HepG2 (cell line): ENCODE measurements around the gene EMILIN1. TPM values are rescaled to one million over a fixed set of nuclear protein-coding genes. Genes with fewer than 3 reads are reported as not detected.

Experiments used
- ATAC-seq: fragments of 200-7000 bp; cut with Tn5 transposase; 3 replicates; pipeline ENCODE4 v1.9.1; 2020; ENCODE audit warnings: mild to moderate bottlenecking, moderate library complexity
- Bru-seq: library from RNA; stranded (reverse); fragments of 400-500 nt; gene quantifications from one replicate; lab custom pipeline; 2021; lab: Mats Ljungman, UMichigan
- BruChase-seq, 2 experiments: library from RNA; stranded (reverse); fragments of 400-500 nt; gene quantifications; one replicate each; lab custom pipeline; 2021; lab: Mats Ljungman, UMichigan
- BruUV-seq: library from RNA; stranded (reverse); fragments of 400-500 nt; replicated peaks from 2 replicates; lab custom pipeline; 2021; lab: Mats Ljungman, UMichigan
- CTCF ChIA-PET: fragments of 300-600 bp; formaldehyde crosslinking; extraction: SDS; loops from one replicate; lab custom pipeline; 2021; ENCODE audit warnings: low total read pairs, inconsistent platforms, low intra/inter-chr PET ratio; lab: Yijun Ruan, JAX
- POLR2A ChIA-PET: fragments of 350-600 bp; sonication (Branson Sonifier 250); formaldehyde crosslinking; loops from one replicate; lab custom pipeline; 2020; ENCODE audit warnings: antibody characterized with exemption, inconsistent platforms; lab: Yijun Ruan, JAX
- DNase-seq: peaks from one replicate; pipeline ENCODE4 v3.0.0-alpha.2; 2015; ENCODE audit warnings: low spot score
- FAIRE-seq: peaks from 3 replicates; lab custom pipeline; 2011; peaks lifted over from hg19 to GRCh38; lab: Jason Lieb, UNC
- H2AFZ ChIP-seq: one replicate; pipeline ENCODE4 v1.6.1; 2011; ENCODE audit warnings: low read length, inconsistent platforms
- H3K27ac ChIP-seq: fragments of 300-600 bp; 3 replicates; pipeline ENCODE4 v1.8.0; 2011; ENCODE audit warnings: mixed run types, mild to moderate bottlenecking, mixed read lengths, low read length, inconsistent platforms; ENCODE audit not compliant: insufficient read depth; ENCODE audit errors: extremely low read length
- H3K27me3 ChIP-seq, 2 experiments: fragments of 200-600 bp in 1 of 2; 2 replicates in 1 of 2; 3 replicates in 1 of 2; pipeline versions ENCODE4 v1.6.0 to v1.8.0; 2011; ENCODE audit warnings: low read length in 2 of 2, mild to moderate bottlenecking in 2 of 2, moderate library complexity in 2 of 2, inconsistent platforms in 1 of 2; ENCODE audit not compliant: insufficient read depth in 2 of 2, control insufficient read depth in 1 of 2
- H3K36me3 ChIP-seq, 2 experiments: fragments of 200-600 bp in 1 of 2; replicated peaks in 1 of 2; 2 replicates in 1 of 2; 3 replicates in 1 of 2; pipeline versions ENCODE4 v1.5.1 to v1.8.0; 2011; ENCODE audit warnings: low read length in 2 of 2, inconsistent platforms in 1 of 2; ENCODE audit not compliant: insufficient read depth in 2 of 2, control insufficient read depth in 1 of 2
- H3K4me1 ChIP-seq: 2 replicates; pipeline ENCODE4 v1.5.1; 2012; ENCODE audit warnings: low read length, inconsistent platforms; ENCODE audit not compliant: insufficient read depth
- H3K4me2 ChIP-seq: 2 replicates; pipeline ENCODE4 v1.6.0; 2011; ENCODE audit warnings: low read depth, low read length, inconsistent platforms
- H3K4me3 ChIP-seq, 3 experiments: fragments of 200-600 bp in 1 of 3; sonication (generic), shearing (Covaris generic) in 1 of 3; replicated peaks in 1 of 3; 2 replicates each; pipeline ENCODE4 v1.5.1; 2011 to 2016; ENCODE audit warnings: low read length in 3 of 3, inconsistent platforms in 2 of 3, low read depth in 2 of 3, mild to moderate bottlenecking in 2 of 3, control low read depth in 1 of 3, mixed read lengths in 1 of 3; ENCODE audit not compliant: insufficient read depth in 1 of 3
- H3K79me2 ChIP-seq: one replicate; pipeline ENCODE4 v1.6.1; 2011; ENCODE audit warnings: low read length, inconsistent platforms; ENCODE audit not compliant: insufficient read depth
- H3K9ac ChIP-seq: 2 replicates; pipeline ENCODE4 v1.6.0; 2011; ENCODE audit warnings: mild to moderate bottlenecking, low read depth, low read length, inconsistent platforms; ENCODE audit not compliant: insufficient read depth
- H3K9me3 ChIP-seq: 2 replicates; pipeline ENCODE4 v1.5.1; 2012; ENCODE audit warnings: mild to moderate bottlenecking, low read length
- H4K20me1 ChIP-seq: 2 replicates; pipeline ENCODE4 v1.6.0; 2011; ENCODE audit warnings: inconsistent platforms, mild to moderate bottlenecking, low read length, moderate library complexity; ENCODE audit not compliant: insufficient read depth
- LCORL ChIP-seq, 2 experiments: fragments of 450-650 bp in 1 of 2; sonication (generic) in 1 of 2; formaldehyde crosslinking in 1 of 2; IDR thresholded peaks; 2 replicates each; pipeline versions ENCODE4 v1.5.0 to v1.6.1; 2017 to 2020; ENCODE audit warnings: antibody characterized with exemption in 1 of 2, missing genetic modification reagents in 1 of 2
- POLR2G ChIP-seq: fragments of 200-400 bp; formaldehyde crosslinking; IDR thresholded peaks from 2 replicates; pipeline ENCODE4 v1.6.1; 2018; ENCODE audit warnings: mild to moderate bottlenecking, low read depth, low read length, moderate library complexity
- SIN3B ChIP-seq: fragments of 150-350 bp; IDR thresholded peaks from 2 replicates; pipeline ENCODE4 v1.6.1; 2014; ENCODE audit warnings: low read length
- ZFX ChIP-seq: sonication (generic); formaldehyde crosslinking; IDR thresholded peaks from 2 replicates; pipeline ENCODE4 v1.4.0; 2020; ENCODE audit warnings: mild to moderate bottlenecking, low read depth, missing genetic modification reagents, moderate library complexity
- ZNF607 ChIP-seq: sonication (generic); formaldehyde crosslinking; IDR thresholded peaks from 2 replicates; pipeline ENCODE4 v1.5.1; 2020; ENCODE audit warnings: missing genetic modification reagents, mild to moderate bottlenecking, borderline replicate concordance
- WGBS: methylation state at CpG from one replicate; pipeline ENCODE4 v1.1.6; 2017; ENCODE audit warnings: low lambda C conversion rate; 5-methylcytosine and 5-hydroxymethylcytosine counted together
- in situ Hi-C: cut with HindIII; loops from 2 replicates; pipeline ENCODE4 v1.10.0; 2017; ENCODE audit warnings: low pct_unique_long_range_greater_than_20kb; ENCODE audit not compliant: extremely low pct_ligation_motif_present
- intact Hi-C: fragments of 100-400 bp; cut with micrococcal nuclease; formaldehyde crosslinking; loops from one replicate; pipeline ENCODE4 v1.10.0; 2022; ENCODE audit not compliant: unreplicated experiment
- long read RNA-seq, 2 experiments: library from RNA in 1 of 2; library from polyadenylated mRNA in 1 of 2; stranded (forward) in 1 of 2; unstranded in 1 of 2; transcript quantifications; one replicate each; pipeline ENCODE4 v2.0.0, GENCODE V29; 2019 to 2022
- polyA minus RNA-seq, 3 experiments: library from RNA; depleted of rRNA, polyadenylated mRNA; stranded (reverse); fragments of >200 nt; gene quantifications; 2 replicates each; pipeline ENCODE4 v1.2.3, GENCODE V29; 2011; ENCODE audit warnings: low replicate concordance in 1 of 3
- polyA plus RNA-seq, 8 experiments: library from polyadenylated mRNA; depleted of rRNA in 3 of 8; stranded (reverse) in 7 of 8; unstranded in 1 of 8; fragments of >200 nt; fragmentation: Illumina TruSeq in 4 of 8; extraction: Trizol in 4 of 8; gene quantifications; 2 replicates each; pipeline versions ENCODE4 v1.2.1 to v1.2.3, GENCODE V29; 2011 to 2016; ENCODE audit warnings: low read depth in 4 of 8, missing spikeins in 1 of 8, mixed read lengths in 1 of 8; ENCODE audit not compliant: insufficient read depth in 1 of 8
- total RNA-seq, 5 experiments: library from RNA; depleted of rRNA; stranded (reverse); fragments of >200 nt; fragmentation: Illumina TruSeq; extraction: Trizol; gene quantifications; 2 replicates each; pipeline ENCODE4 v1.2.3, GENCODE V29; 2016; ENCODE audit warnings: low read depth in 1 of 5
- TF ChIP-seq, protein P1 (sequence below): IDR thresholded peaks from 2 replicates; pipeline ENCODE4 v1.6.1; 2012; ENCODE audit warnings: low read length, improper control_type of control experiment
- TF ChIP-seq, protein P2 (sequence below): sonication (generic); formaldehyde crosslinking; IDR thresholded peaks from 2 replicates; pipeline ENCODE4 v1.5.0; 2020; ENCODE audit warnings: missing genetic modification reagents
- TF ChIP-seq, protein P3 (sequence below): sonication (generic); formaldehyde crosslinking; IDR thresholded peaks from 2 replicates; pipeline ENCODE4 v1.5.1; 2020; ENCODE audit warnings: mild to moderate bottlenecking, missing genetic modification reagents

EMILIN1 gene
- total RNA-seq (2016; rRNA removed; fragmentation: Illumina TruSeq; extraction: Trizol), result 4.0 and 9.7 TPM in 2 replicates
- total RNA-seq (2016; cell fraction: cytosol; rRNA removed; fragmentation: Illumina TruSeq; extraction: Trizol; ENCODE audit: low read depth), result 0.53 and 0.61 TPM in 2 replicates
- 4.1 and 12.5 TPM in 2 replicates for total RNA-seq (2016; cell fraction: insoluble cytoplasmic fraction; rRNA removed; fragmentation: Illumina TruSeq; extraction: Trizol)
- total RNA-seq (2016; cell fraction: membrane; rRNA removed; fragmentation: Illumina TruSeq; extraction: Trizol), result 1.4 TPM in 2 replicates
- 8.7 and 9.5 TPM in 2 replicates for total RNA-seq (2016; cell fraction: nucleus; rRNA removed; fragmentation: Illumina TruSeq; extraction: Trizol)
- 8.1 and 13.1 TPM in 2 replicates for polyA plus RNA-seq (2011; rRNA removed)
- 9.7 and 19.1 TPM in 2 replicates for polyA plus RNA-seq (2011; cell fraction: cytosol; rRNA removed)
- 30.1 and 34.4 TPM in 2 replicates for polyA plus RNA-seq (2011; cell fraction: nucleus; rRNA removed)
- polyA plus RNA-seq (2012), result 8.6 and 10.0 TPM in 2 replicates
- 0.42 and 0.58 TPM in 2 replicates for polyA plus RNA-seq (2016; cell fraction: cytosol; fragmentation: Illumina TruSeq; extraction: Trizol; ENCODE audit: low read depth)
- 2.8 and 3.2 TPM in 2 replicates for polyA plus RNA-seq (2016; cell fraction: insoluble cytoplasmic fraction; fragmentation: Illumina TruSeq; extraction: Trizol; ENCODE audit: low read depth)
- 0.45 and 1.0 TPM in 2 replicates for polyA plus RNA-seq (2016; cell fraction: membrane; fragmentation: Illumina TruSeq; extraction: Trizol; ENCODE audit: low read depth)
- polyA plus RNA-seq (2016; cell fraction: nucleus; fragmentation: Illumina TruSeq; extraction: Trizol; ENCODE audit: insufficient read depth, low read depth), result 14.3 and 15.9 TPM in 2 replicates
- polyA minus RNA-seq (2011; rRNA and poly(A)+ RNA removed; ENCODE audit: low replicate concordance), result 0.54 and 19.1 TPM in 2 replicates
- 13.6 and 17.2 TPM in 2 replicates for polyA minus RNA-seq (2011; cell fraction: cytosol; rRNA and poly(A)+ RNA removed)
- polyA minus RNA-seq (2011; cell fraction: nucleus; rRNA and poly(A)+ RNA removed), result 4.8 and 5.6 TPM in 2 replicates
- percentile 46 among the genes with signal in this experiment for Bru-seq, nascent RNA
- BruChase-seq, experiment 1, labeled RNA remaining after a 6-hour chase, result percentile 57 among the genes with signal in this experiment
- BruChase-seq, experiment 2, labeled RNA remaining after a 2-hour chase, result percentile 50 among the genes with signal in this experiment
- long read RNA-seq, experiment 1, partial matches to known transcripts, result 0 of 4 reads
- long read RNA-seq, experiment 1, other reads (novel, unspliced or antisense), result 4 of 4 reads
- long read RNA-seq, experiment 2, partial matches to known transcripts, result 19 of 26 reads
- long read RNA-seq, experiment 2, other reads (novel, unspliced or antisense), result 6 of 26 reads

DNA sequence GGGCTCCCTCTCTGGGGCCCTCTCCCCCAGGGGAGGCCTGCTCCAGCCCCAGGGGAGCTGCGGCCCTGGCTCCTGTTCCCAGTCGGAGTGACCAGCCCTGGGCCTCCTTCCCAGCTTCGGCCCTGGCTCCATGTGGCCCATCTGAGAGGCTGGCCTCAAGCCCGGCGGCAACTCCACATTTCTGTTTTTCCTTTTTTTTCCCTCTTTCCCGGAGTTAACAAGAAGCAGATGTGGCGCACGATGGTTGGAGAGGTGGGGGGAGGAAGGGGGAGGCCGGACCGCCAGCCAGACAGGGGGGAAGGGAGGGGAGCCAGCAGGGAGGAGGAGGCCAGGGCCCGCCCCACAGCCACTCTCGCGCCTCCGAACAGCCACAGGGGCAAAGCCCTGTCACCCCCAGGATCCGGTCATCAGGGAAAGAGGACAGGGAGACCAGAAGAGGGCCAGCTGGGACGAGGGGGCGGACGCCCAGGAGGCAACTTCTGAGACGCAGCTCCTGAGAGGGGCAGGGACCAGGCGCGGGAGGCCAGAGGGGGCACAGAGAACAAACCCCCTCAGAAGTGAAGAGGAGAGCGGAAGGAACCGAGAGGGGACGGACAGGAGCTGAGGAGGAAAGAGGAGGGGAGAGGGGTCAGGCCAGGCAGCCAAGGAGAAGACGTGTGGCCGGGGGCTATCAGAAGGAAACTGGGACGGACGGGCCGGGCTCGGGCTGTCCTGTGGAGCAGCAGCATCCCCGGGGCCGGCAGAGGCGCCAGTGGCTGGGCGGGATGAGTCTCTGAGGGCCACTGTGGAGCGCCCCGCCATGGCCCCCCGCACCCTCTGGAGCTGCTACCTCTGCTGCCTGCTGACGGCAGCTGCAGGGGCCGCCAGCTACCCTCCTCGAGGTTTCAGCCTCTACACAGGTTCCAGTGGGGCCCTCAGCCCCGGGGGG is at the start of gene EMILIN1:
Gene EMILIN1 (plus strand): TSS at position 349 of the 928 bp plus-strand sequence. CDS start 451 bp downstream, at position 800.
- Histone ChIP-seq H4K20me1 (no peaks in the 10 kb centered on the region), H3K9ac (peak within 1 kb of the TSS; percentile 52), H3K36me3 (no peaks in the 10 kb centered on the region), H3K4me3 (peak within 1 kb of the TSS; percentile 43 to 65 (median 57); a peak in 5 of 6 replicates), H3K4me1 (peaks cover 85% of the 10 kb centered on the region), H3K27ac (peak within 1 kb of the TSS; percentile 32), H2AFZ (no peak within 1 kb of the TSS), H3K4me2 (peak within 1 kb of the TSS; percentile 72), H3K27me3 (peaks cover 0 to 16% of the 10 kb centered on the region in 2 experiments; a peak in 2 of 5 replicates), H3K79me2 (no peaks in the 10 kb centered on the region), H3K9me3 (no peaks in the 10 kb centered on the region)
- no TSS peak for BruUV-seq
- WGBS, result 49% methylated on average over 38 of the region's 41 CpGs
- ChIA-PET CTCF (no interaction called here), POLR2A (interaction anchor here (1.1 to 7.1 kb wide), 4 partner anchors 15 to 26 kb away, joined by 4 to 58 read pairs (median 7); partner anchors contain the start of gene AGBL5)
- DNase-seq, result no peak
- no peak for FAIRE-seq
- in situ Hi-C loops, result no loop called here
- ATAC-seq, result peak; percentile 35
- intact Hi-C loops, result loop anchor here (2.0 kb wide), 1 partner anchor 28 kb away; the partner anchor contains the start of gene AGBL5
- TF ChIP-seq, protein P1, sequence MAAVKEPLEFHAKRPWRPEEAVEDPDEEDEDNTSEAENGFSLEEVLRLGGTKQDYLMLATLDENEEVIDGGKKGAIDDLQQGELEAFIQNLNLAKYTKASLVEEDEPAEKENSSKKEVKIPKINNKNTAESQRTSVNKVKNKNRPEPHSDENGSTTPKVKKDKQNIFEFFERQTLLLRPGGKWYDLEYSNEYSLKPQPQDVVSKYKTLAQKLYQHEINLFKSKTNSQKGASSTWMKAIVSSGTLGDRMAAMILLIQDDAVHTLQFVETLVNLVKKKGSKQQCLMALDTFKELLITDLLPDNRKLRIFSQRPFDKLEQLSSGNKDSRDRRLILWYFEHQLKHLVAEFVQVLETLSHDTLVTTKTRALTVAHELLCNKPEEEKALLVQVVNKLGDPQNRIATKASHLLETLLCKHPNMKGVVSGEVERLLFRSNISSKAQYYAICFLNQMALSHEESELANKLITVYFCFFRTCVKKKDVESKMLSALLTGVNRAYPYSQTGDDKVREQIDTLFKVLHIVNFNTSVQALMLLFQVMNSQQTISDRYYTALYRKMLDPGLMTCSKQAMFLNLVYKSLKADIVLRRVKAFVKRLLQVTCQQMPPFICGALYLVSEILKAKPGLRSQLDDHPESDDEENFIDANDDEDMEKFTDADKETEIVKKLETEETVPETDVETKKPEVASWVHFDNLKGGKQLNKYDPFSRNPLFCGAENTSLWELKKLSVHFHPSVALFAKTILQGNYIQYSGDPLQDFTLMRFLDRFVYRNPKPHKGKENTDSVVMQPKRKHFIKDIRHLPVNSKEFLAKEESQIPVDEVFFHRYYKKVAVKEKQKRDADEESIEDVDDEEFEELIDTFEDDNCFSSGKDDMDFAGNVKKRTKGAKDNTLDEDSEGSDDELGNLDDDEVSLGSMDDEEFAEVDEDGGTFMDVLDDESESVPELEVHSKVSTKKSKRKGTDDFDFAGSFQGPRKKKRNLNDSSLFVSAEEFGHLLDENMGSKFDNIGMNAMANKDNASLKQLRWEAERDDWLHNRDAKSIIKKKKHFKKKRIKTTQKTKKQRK, result no peak
- TF ChIP-seq LCORL (IDR thresholded peaks at IDR 0.05), result no peak
- TF ChIP-seq LCORL (CRISPR knock-in tag; IDR thresholded peaks at IDR 0.05), result 0 out of 2 replicates have a peak, but pooled peaks have one; percentile 4
- TF ChIP-seq, protein P2, sequence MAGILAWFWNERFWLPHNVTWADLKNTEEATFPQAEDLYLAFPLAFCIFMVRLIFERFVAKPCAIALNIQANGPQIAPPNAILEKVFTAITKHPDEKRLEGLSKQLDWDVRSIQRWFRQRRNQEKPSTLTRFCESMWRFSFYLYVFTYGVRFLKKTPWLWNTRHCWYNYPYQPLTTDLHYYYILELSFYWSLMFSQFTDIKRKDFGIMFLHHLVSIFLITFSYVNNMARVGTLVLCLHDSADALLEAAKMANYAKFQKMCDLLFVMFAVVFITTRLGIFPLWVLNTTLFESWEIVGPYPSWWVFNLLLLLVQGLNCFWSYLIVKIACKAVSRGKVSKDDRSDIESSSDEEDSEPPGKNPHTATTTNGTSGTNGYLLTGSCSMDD, result no peak
- no peak for TF ChIP-seq ZNF607
- TF ChIP-seq SIN3B, result no peak
- TF ChIP-seq POLR2G, result 0 out of 2 replicates have a peak, but pooled peaks have one; percentile 27
- TF ChIP-seq ZFX (CRISPR knock-in tag), result peak; percentile 67
- TF ChIP-seq, protein P3, sequence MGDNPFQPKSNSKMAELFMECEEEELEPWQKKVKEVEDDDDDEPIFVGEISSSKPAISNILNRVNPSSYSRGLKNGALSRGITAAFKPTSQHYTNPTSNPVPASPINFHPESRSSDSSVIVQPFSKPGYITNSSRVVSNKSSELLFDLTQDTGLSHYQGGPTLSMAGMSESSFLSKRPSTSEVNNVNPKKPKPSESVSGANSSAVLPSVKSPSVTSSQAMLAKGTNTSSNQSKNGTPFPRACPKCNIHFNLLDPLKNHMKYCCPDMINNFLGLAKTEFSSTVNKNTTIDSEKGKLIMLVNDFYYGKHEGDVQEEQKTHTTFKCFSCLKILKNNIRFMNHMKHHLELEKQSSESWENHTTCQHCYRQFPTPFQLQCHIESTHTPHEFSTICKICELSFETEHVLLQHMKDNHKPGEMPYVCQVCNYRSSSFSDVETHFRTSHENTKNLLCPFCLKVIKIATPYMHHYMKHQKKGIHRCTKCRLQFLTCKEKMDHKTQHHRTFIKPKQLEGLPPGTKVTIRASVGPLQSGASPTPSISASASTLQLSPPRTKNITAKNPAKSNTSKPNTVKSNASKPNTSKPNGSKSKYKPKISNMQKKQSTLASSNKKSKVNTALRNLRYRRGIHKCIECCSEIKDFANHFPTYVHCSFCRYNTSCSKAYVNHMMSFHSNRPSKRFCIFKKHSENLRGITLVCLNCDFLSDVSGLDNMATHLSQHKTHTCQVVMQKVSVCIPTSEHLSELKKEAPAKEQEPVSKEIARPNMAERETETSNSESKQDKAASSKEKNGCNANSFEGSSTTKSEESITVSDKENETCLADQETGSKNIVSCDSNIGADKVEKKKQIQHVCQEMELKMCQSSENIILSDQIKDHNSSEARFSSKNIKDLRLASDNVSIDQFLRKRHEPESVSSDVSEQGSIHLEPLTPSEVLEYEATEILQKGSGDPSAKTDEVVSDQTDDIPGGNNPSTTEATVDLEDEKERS, result no peak
